GM12878 (cell line): ENCODE results near the gene ZNF79. TPM values are rescaled to one million over a fixed set of nuclear protein-coding genes. Genes with fewer than 3 reads are reported as not detected.

Experiments
- ATAC-seq: fragments of 200-7000 bp; cut with Tn5 transposase; 3 replicates; pipeline ENCODE4 v1.9.1; 2020; ENCODE audit warnings: mild to moderate bottlenecking, moderate library complexity
- BruUV-seq: library from RNA; stranded (reverse); fragments of 400-500 nt; replicated peaks from 2 replicates; lab custom pipeline; 2021; lab: Mats Ljungman, UMichigan
- CTCF ChIA-PET: fragments of 300-600 bp; sonication (Branson Sonifier 250); formaldehyde crosslinking; extraction: SDS; loops from one replicate; lab custom pipeline; 2021; ENCODE audit warnings: inconsistent platforms; lab: Yijun Ruan, JAX
- POLR2A ChIA-PET: fragments of 350-600 bp; formaldehyde crosslinking; extraction: SDS; loops from one replicate; lab custom pipeline; 2021; ENCODE audit warnings: inconsistent platforms; lab: Charles Lee
- RAD21 ChIA-PET: fragments of 300-600 bp; sonication (Branson Sonifier 250); formaldehyde crosslinking; loops from one replicate; lab custom pipeline; 2023; ENCODE audit warnings: antibody characterized with exemption; ENCODE audit not compliant: unreplicated experiment; lab: Charles Lee
- SMC1A ChIA-PET: fragments of 300-600 bp; sonication (Branson Sonifier 250); formaldehyde crosslinking; loops from one replicate; lab custom pipeline; 2023; ENCODE audit not compliant: unreplicated experiment, uncharacterized antibody; lab: Charles Lee
- DNase-seq: peaks from one replicate; pipeline ENCODE4 v3.0.0-alpha.2; 2011; ENCODE audit warnings: low read depth, low spot score
- FAIRE-seq: peaks from 3 replicates; lab custom pipeline; 2011; peaks lifted over from hg19 to GRCh38; lab: Jason Lieb, UNC
- H2AFZ ChIP-seq: 2 replicates; pipeline ENCODE4 v1.6.0; 2011; ENCODE audit warnings: low read depth, low read length, control low read depth; ENCODE audit not compliant: control insufficient read depth
- H3K27ac ChIP-seq: 2 replicates; pipeline ENCODE4 v1.5.1; 2011; ENCODE audit warnings: control low read depth; ENCODE audit not compliant: control insufficient read depth, insufficient read depth
- H3K27me3 ChIP-seq, 2 experiments: replicated peaks in 1 of 2; 2 replicates each; pipeline versions ENCODE4 v1.6.0 to v1.6.1; 2011; ENCODE audit warnings: low read length in 1 of 2; ENCODE audit not compliant: control insufficient read depth in 2 of 2, insufficient read depth in 2 of 2
- H3K36me3 ChIP-seq, 2 experiments: 2 replicates each; pipeline ENCODE4 v1.5.1; 2011; ENCODE audit warnings: low read length in 1 of 2; ENCODE audit not compliant: control insufficient read depth in 2 of 2, insufficient read depth in 2 of 2
- H3K4me1 ChIP-seq: 2 replicates; pipeline ENCODE4 v1.6.1; 2011; ENCODE audit warnings: mild to moderate bottlenecking, low read length, moderate library complexity, mixed read lengths; ENCODE audit not compliant: control insufficient read depth, insufficient read depth
- H3K4me2 ChIP-seq: 2 replicates; pipeline ENCODE4 v1.6.0; 2011; ENCODE audit warnings: control low read depth; ENCODE audit not compliant: control insufficient read depth, insufficient read depth
- H3K4me3 ChIP-seq: fragments of 200-600 bp; sonication (generic); 2 replicates; pipeline ENCODE4 v1.5.1; 2016
- H3K79me2 ChIP-seq: 2 replicates; pipeline ENCODE4 v1.6.0; 2011; ENCODE audit warnings: low read length; ENCODE audit not compliant: control insufficient read depth, insufficient read depth
- H3K9ac ChIP-seq: 2 replicates; pipeline ENCODE4 v1.8.0; 2011; ENCODE audit warnings: low read length, control low read depth, mixed read lengths; ENCODE audit not compliant: control insufficient read depth, insufficient read depth
- H3K9me3 ChIP-seq: replicated peaks from 3 replicates; pipeline ENCODE4 v1.5.1; 2011; ENCODE audit warnings: mild to moderate bottlenecking, low read length; ENCODE audit not compliant: control insufficient read depth, insufficient read depth
- H4K20me1 ChIP-seq: 2 replicates; pipeline ENCODE4 v1.6.0; 2011; ENCODE audit not compliant: control insufficient read depth, insufficient read depth
- BCL11A ChIP-seq: IDR thresholded peaks from 2 replicates; pipeline ENCODE4 v1.6.1; 2011; ENCODE audit warnings: low read depth, low read length
- BMI1 ChIP-seq: fragments of 450-650 bp; IDR thresholded peaks from 2 replicates; pipeline ENCODE4 v1.6.1; 2016; ENCODE audit warnings: mild to moderate bottlenecking, moderate library complexity, borderline replicate concordance
- CREM ChIP-seq: IDR thresholded peaks from 2 replicates; pipeline ENCODE4 v1.6.1; 2014; ENCODE audit warnings: antibody characterized with exemption, low read depth
- EP300 ChIP-seq, 2 experiments: fragments of 150-350 bp in 1 of 2; IDR thresholded peaks; 2 replicates each; pipeline ENCODE4 v1.6.1; 2011 to 2012; ENCODE audit warnings: low read depth in 2 of 2, low read length in 2 of 2, borderline replicate concordance in 1 of 2, improper control_type of control experiment in 1 of 2, inconsistent platforms in 1 of 2; ENCODE audit not compliant: control insufficient read depth in 1 of 2
- EZH2 ChIP-seq: IDR thresholded peaks from 2 replicates; pipeline ENCODE4 v1.6.1; 2012; ENCODE audit warnings: low read depth, mild to moderate bottlenecking, control low read depth, inconsistent platforms, low read length, borderline replicate concordance; ENCODE audit not compliant: control insufficient read depth
- FOXM1 ChIP-seq: IDR thresholded peaks from 2 replicates; pipeline ENCODE4 v1.6.1; 2012; ENCODE audit warnings: low read depth, mild to moderate bottlenecking, inconsistent platforms, low read length, moderate library complexity
- KDM1A ChIP-seq: fragments of 200-600 bp; sonication (generic); IDR thresholded peaks from 2 replicates; pipeline ENCODE4 v1.6.1; 2016; ENCODE audit warnings: borderline replicate concordance
- NFYB ChIP-seq: IDR thresholded peaks from 2 replicates; pipeline ENCODE4 v1.6.1; 2011; ENCODE audit warnings: low read depth, mild to moderate bottlenecking, low read length, improper control_type of control experiment, moderate library complexity; ENCODE audit not compliant: insufficient read depth
- PAX5 ChIP-seq: IDR thresholded peaks from 2 replicates; pipeline ENCODE4 v1.6.1; 2011; ENCODE audit warnings: low read depth, low read length, borderline replicate concordance
- RFX5 ChIP-seq: IDR thresholded peaks from 2 replicates; pipeline ENCODE4 v1.6.1; 2011; ENCODE audit warnings: low read depth, low read length, improper control_type of control experiment
- SPI1 ChIP-seq: IDR thresholded peaks from 2 replicates; pipeline ENCODE4 v1.6.1; 2011; ENCODE audit warnings: low read depth, mild to moderate bottlenecking, low read length, moderate library complexity, borderline replicate concordance; ENCODE audit not compliant: insufficient read depth
- SRF ChIP-seq, 2 experiments: IDR thresholded peaks; 2 replicates each; pipeline ENCODE4 v1.6.1; 2011; ENCODE audit warnings: low read depth in 2 of 2, low read length in 2 of 2, mild to moderate bottlenecking in 1 of 2, moderate library complexity in 1 of 2
- STAT1 ChIP-seq: fragments of 450-650 bp; conservative IDR thresholded peaks from 2 replicates; pipeline ENCODE4 v1.6.1; 2014; ENCODE audit warnings: antibody characterized with exemption, mild to moderate bottlenecking
- STAT3 ChIP-seq: IDR thresholded peaks from 2 replicates; pipeline ENCODE4 v1.6.1; 2011; ENCODE audit warnings: low read depth, low read length, improper control_type of control experiment
- YBX1 ChIP-seq: fragments of 450-650 bp; IDR thresholded peaks from 2 replicates; pipeline ENCODE4 v1.6.1; 2016; ENCODE audit warnings: antibody characterized with exemption
- ZNF384 ChIP-seq: IDR thresholded peaks from 2 replicates; pipeline ENCODE4 v1.6.1; 2012; ENCODE audit warnings: low read depth, mild to moderate bottlenecking, low read length, improper control_type of control experiment, borderline replicate concordance
- WGBS: methylation state at CpG from one replicate; pipeline ENCODE4 v1.1.6; 2016; ENCODE audit warnings: low lambda C conversion rate; ENCODE audit not compliant: insufficient replicate concordance, insufficient coverage; ENCODE audit errors: missing lambda C conversion rate; 5-methylcytosine and 5-hydroxymethylcytosine counted together
- in situ Hi-C: fragments of 300-500 bp; cut with MboI; formaldehyde crosslinking; loops from 9 replicates; pipeline ENCODE4 v1.14.3; 2018; ENCODE audit warnings: mixed read lengths
- intact Hi-C: fragments of 100-400 bp; cut with micrococcal nuclease; formaldehyde crosslinking; loops from one replicate; pipeline ENCODE4 v1.14.2; 2022; ENCODE audit not compliant: unreplicated experiment
- polyA plus RNA-seq, 11 experiments: library from polyadenylated mRNA; depleted of rRNA in 4 of 11; unstranded in 6 of 11; stranded (reverse) in 5 of 11; fragments of >200 nt; fragmentation: Nextera tagmentation in 4 of 11; fragmentation: Illumina TruSeq in 1 of 11; extraction: Ambion mirVana in 4 of 11; extraction: Trizol in 1 of 11; gene quantifications; 1 replicate in 1 of 11; 2 replicates in 10 of 11; pipeline versions ENCODE4 v1.2.1 to v1.2.3, GENCODE V29; 2011 to 2016; ENCODE audit warnings: inconsistent platforms in 2 of 11, missing spikeins in 2 of 11, low read depth in 1 of 11
- total RNA-seq, 4 experiments: library from RNA; depleted of rRNA in 3 of 4; stranded (reverse); fragments of >200 nt in 3 of 4; fragmentation: Illumina TruSeq in 1 of 4; extraction: Trizol in 1 of 4; gene quantifications; 2 replicates each; pipeline versions ENCODE4 v1.2.1 to v1.2.3, GENCODE V29; 2013 to 2021
- TF ChIP-seq, protein P1 (sequence below): fragments of 450-650 bp; conservative IDR thresholded peaks from 2 replicates; pipeline ENCODE4 v1.6.1; 2017; ENCODE audit warnings: mild to moderate bottlenecking, moderate library complexity
- TF ChIP-seq, protein P2 (sequence below): IDR thresholded peaks from 2 replicates; pipeline ENCODE4 v1.6.1; 2012; ENCODE audit warnings: low read depth, low read length, improper control_type of control experiment

The ZNF79 gene
- total and polyA plus RNA-seq, 10 of the 15 experiments (the other 5 are each of a cell fraction or from before 2014, with no cell fraction given) = 1.8 to 14.1 (median 11.7) TPM

- TF ChIP-seq, protein P1, sequence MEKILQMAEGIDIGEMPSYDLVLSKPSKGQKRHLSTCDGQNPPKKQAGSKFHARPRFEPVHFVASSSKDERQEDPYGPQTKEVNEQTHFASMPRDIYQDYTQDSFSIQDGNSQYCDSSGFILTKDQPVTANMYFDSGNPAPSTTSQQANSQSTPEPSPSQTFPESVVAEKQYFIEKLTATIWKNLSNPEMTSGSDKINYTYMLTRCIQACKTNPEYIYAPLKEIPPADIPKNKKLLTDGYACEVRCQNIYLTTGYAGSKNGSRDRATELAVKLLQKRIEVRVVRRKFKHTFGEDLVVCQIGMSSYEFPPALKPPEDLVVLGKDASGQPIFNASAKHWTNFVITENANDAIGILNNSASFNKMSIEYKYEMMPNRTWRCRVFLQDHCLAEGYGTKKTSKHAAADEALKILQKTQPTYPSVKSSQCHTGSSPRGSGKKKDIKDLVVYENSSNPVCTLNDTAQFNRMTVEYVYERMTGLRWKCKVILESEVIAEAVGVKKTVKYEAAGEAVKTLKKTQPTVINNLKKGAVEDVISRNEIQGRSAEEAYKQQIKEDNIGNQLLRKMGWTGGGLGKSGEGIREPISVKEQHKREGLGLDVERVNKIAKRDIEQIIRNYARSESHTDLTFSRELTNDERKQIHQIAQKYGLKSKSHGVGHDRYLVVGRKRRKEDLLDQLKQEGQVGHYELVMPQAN = no peak
- TF ChIP-seq, all 136 proteins: peak for 0
Measured at GRCh38 chr9:127493592-127494303, 69.6 kb downstream of the ZNF79 start (continued).

DNA sequence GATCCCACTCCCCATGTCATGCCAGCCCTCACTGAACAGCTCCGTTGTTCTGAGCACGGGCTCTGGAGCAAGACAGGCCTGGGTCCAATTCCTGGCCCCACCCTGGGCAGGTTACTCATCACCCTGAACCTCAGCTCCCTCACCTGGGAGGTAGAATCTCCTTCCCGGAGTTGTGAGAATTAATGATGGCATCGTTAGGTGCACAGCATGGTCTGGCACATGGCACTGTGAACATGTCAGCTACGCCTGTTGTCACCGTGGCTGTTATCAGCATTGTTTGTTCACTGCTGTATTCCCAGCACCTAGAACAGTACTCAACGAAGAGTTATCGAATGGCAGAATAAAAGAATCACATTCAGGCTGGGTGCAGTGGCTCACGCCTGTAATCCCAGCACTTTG is 70.1 kb downstream of the ZNF79 start:
- in situ Hi-C loops = no loop called here

More for the DNA sequence above, 70.1 kb downstream of the ZNF79 start:
- intact Hi-C loops = no loop called here
- ChIA-PET RAD21 (no interaction called here), CTCF (no interaction called here), POLR2A (no interaction called here), SMC1A (no interaction called here)
- ATAC-seq = no peak
- Histone ChIP-seq H2AFZ (no peak overlapping the region), H3K4me3 (no peak overlapping the region), H3K4me2 (no peak overlapping the region), H3K9ac (no peak overlapping the region), H3K9me3 (no peaks in the 10 kb centered on the region), H3K79me2 (no peaks in the 10 kb centered on the region), H3K4me1 (no peaks in the 10 kb centered on the region), H3K27ac (no peak overlapping the region), H3K36me3 (peaks cover 4 to 5% of the 10 kb centered on the region in 2 experiments; a peak in 3 of 4 replicates), H3K27me3 (no peaks in the 10 kb centered on the region), H4K20me1 (no peaks in the 10 kb centered on the region)
- no TSS peak for BruUV-seq
- no peak for FAIRE-seq
- TF ChIP-seq PAX5 (no peak), SPI1 (no peak), EZH2 (no peak), STAT1 (no peak), BMI1 (no peak), BCL11A (no peak), ZNF384 (no peak), KDM1A (no peak), EP300 (IDR thresholded peaks at IDR 0.05; ENCODE audit: borderline replicate concordance in 1 of 2, control insufficient read depth in 1 of 2, low read depth in 2 of 2, low read length in 2 of 2) (no peak), FOXM1 (no peak), RFX5 (no peak), NFYB (no peak), CREM (no peak), YBX1 (no peak), STAT3 (no peak), SRF (IDR thresholded peaks at IDR 0.05; ENCODE audit: low read depth in 2 of 2, low read length in 2 of 2) (no peak)
- TF ChIP-seq, protein P2, sequence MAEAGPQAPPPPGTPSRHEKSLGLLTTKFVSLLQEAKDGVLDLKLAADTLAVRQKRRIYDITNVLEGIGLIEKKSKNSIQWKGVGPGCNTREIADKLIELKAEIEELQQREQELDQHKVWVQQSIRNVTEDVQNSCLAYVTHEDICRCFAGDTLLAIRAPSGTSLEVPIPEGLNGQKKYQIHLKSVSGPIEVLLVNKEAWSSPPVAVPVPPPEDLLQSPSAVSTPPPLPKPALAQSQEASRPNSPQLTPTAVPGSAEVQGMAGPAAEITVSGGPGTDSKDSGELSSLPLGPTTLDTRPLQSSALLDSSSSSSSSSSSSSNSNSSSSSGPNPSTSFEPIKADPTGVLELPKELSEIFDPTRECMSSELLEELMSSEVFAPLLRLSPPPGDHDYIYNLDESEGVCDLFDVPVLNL = no peak
- 98% methylated on average over 9 of the region's 9 CpGs for WGBS
- no peak for DNase-seq
